Stomach (tissue), 4 donors: ENCODE data around the gene SDK2.

Source experiments
- CTCF ChIP-seq, 7 experiments: fragments of 450-650 bp in 4 of 7; fragments of 200-600 bp in 3 of 7; sonication (generic) in 3 of 7; IDR thresholded peaks; one replicate each; pipeline ENCODE4 v1.5.1; 2016 to 2019; ENCODE audit warnings: antibody characterized with exemption in 7 of 7, control low read depth in 2 of 7, mild to moderate bottlenecking in 1 of 7
- POLR2A ChIP-seq, 4 donors: fragments of 450-650 bp; IDR thresholded peaks; one replicate each; pipeline ENCODE4 v1.6.1; 2016; ENCODE audit warnings: antibody characterized with exemption in 4 of 4, control low read depth in 2 of 4, mild to moderate bottlenecking in 1 of 4, moderate library complexity in 1 of 4

GRCh38 chr17:73357981-73358380 is 286.3 kb downstream of the SDK2 start:
- TF ChIP-seq CTCF (IDR thresholded peaks at IDR 0.05) (no peak), POLR2A (IDR thresholded peaks at IDR 0.05) (no peak)
